Medulla oblongata (tissue), 1 donor: ENCODE results near the gene HERC5.
"Not testable (repeated sequence)": the region's sequence is repeated elsewhere in the genome, so short reads cannot be mapped to it uniquely, and the experiment has no call there.

Experiments
- DNase-seq: peaks from one replicate; pipeline ENCODE4 v3.0.0-alpha.2; 2015; ENCODE audit errors: extremely low spot score

HERC5 gene

GRCh38 chr4:88448211-88448765 lies 8.6 kb upstream of the HERC5 start:
- not testable (repeated sequence) for DNase-seq

- DNase-seq: no peak
Measured at GRCh38 chr4:88448889-88449288, 8.0 kb upstream of the HERC5 start.

GRCh38 chr4:88449290-88449689 lies 7.6 kb upstream of the HERC5 start:
- DNase-seq: no peak

- no peak for DNase-seq
Measured at GRCh38 chr4:88451205-88451604, 5.7 kb upstream of the HERC5 start.

- no peak for DNase-seq
Measured at GRCh38 chr4:88452912-88453311, 4.0 kb upstream of the HERC5 start.

GRCh38 chr4:88457307-88458103 lies 586 bp downstream of the HERC5 start:
- DNase-seq: peak; percentile 23

GRCh38 chr4:88458104-88458740 lies 1.3 kb downstream of the HERC5 start:
- peak; percentile 37 for DNase-seq

GRCh38 chr4:88465653-88466192 lies 8.8 kb downstream of the HERC5 start:
- no peak for DNase-seq

GRCh38 chr4:88467392-88467791 lies 10.5 kb downstream of the HERC5 start:
- no peak for DNase-seq

- no peak for DNase-seq
Measured at GRCh38 chr4:88477229-88477860, 20.4 kb downstream of the HERC5 start.

GRCh38 chr4:88478247-88478646 lies 21.3 kb downstream of the HERC5 start:
- DNase-seq: no peak

- DNase-seq: no peak
Measured at GRCh38 chr4:88481537-88481936, 24.6 kb downstream of the HERC5 start.

- DNase-seq: no peak
Measured at GRCh38 chr4:88489100-88489761, 32.3 kb downstream of the HERC5 start.

- no peak for DNase-seq
Measured at GRCh38 chr4:88497859-88498409, 41.0 kb downstream of the HERC5 start.

- DNase-seq: no peak
Measured at GRCh38 chr4:88503344-88503743, 46.4 kb downstream of the HERC5 start.

GRCh38 chr4:88511236-88511635 lies 54.3 kb downstream of the HERC5 start:
- DNase-seq: no peak

- no peak for DNase-seq
Measured at GRCh38 chr4:88514557-88515511, 57.9 kb downstream of the HERC5 start.

- no peak for DNase-seq
Measured at GRCh38 chr4:88516746-88517145, 59.8 kb downstream of the HERC5 start.

GRCh38 chr4:88517825-88518224 lies 60.9 kb downstream of the HERC5 start:
- DNase-seq: no peak

GRCh38 chr4:88518911-88519310 lies 62.0 kb downstream of the HERC5 start:
- no peak for DNase-seq
